ENCODE measurements around the gene TIGD7. TPM values are rescaled to one million over a fixed set of nuclear protein-coding genes. Genes with fewer than 3 reads are reported as not detected.

Gene TIGD7
- total RNA-seq, 4 donors from 2014 or later: 0.38 to 4.0 (median 0.96) TPM

DNA sequence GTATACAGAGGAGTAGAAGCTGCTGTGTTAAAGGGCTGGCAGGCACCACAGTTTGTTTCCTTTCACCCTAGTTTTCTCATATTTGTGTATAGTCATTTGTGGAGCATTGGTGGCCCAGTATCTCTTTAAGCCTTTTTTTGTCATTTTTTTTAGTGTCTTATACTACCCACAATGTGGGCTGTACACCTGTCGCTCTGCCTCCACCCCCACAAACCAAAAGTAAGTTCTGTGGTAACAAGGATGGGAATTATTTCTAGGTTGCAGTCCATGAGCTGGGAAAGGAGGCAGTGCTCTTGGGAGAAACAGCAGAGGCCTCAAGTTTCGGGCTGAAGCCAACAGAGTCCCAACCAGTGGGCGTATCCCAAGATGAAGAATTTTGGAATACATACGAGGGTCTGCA lies 6.3 kb upstream of the TIGD7 start:
- intact Hi-C loops (cut with DNase I): no loop called here
- TF ChIP-seq, protein P1, sequence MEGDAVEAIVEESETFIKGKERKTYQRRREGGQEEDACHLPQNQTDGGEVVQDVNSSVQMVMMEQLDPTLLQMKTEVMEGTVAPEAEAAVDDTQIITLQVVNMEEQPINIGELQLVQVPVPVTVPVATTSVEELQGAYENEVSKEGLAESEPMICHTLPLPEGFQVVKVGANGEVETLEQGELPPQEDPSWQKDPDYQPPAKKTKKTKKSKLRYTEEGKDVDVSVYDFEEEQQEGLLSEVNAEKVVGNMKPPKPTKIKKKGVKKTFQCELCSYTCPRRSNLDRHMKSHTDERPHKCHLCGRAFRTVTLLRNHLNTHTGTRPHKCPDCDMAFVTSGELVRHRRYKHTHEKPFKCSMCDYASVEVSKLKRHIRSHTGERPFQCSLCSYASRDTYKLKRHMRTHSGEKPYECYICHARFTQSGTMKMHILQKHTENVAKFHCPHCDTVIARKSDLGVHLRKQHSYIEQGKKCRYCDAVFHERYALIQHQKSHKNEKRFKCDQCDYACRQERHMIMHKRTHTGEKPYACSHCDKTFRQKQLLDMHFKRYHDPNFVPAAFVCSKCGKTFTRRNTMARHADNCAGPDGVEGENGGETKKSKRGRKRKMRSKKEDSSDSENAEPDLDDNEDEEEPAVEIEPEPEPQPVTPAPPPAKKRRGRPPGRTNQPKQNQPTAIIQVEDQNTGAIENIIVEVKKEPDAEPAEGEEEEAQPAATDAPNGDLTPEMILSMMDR (IDR thresholded peaks at IDR 0.05): no peak
- no peak for TF ChIP-seq POLR2A (IDR thresholded peaks at IDR 0.05)
- Histone ChIP-seq H3K36me3 (peaks cover 8 to 83% (median 18%) of the 10 kb centered on the region in 3 donors), H3K27ac (no peak overlapping the region), H3K27me3 (no peaks in the 10 kb centered on the region), H3K4me3 (no peak overlapping the region), H3K9me3 (peaks cover 5 to 99% (median 91%) of the 10 kb centered on the region in 3 donors), H3K4me1 (peaks cover 0 to 5% (median 0%) of the 10 kb centered on the region in 3 donors)
- 83 to 97% methylated on average over 4 of the region's 4 CpGs for WGBS, 2 donors
- no peak for DNase-seq

DNA sequence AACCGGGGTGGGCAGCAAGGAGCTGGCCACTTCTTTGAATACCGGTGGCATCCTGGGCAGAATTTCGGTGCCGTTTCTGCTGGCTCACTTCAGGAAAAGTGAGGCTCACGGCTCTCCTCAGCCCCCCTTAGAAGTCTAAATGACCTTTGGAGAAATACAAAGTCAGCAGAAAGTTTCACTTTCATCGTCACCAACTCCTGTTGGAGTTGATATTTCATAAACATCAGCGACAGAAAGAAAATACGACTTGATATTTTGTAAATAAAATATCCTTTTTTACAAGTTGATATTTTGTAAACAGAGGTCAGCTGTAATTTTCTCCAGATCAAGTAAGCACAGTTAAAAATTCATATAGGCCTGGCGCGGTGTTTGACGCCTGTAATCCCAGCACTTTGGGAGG lies 848 bp upstream of the TIGD7 start:
- intact Hi-C loops (cut with DNase I): no loop called here
- Histone ChIP-seq H3K4me1 (peaks cover 0 to 30% (median 3%) of the 10 kb centered on the region in 3 donors), H3K27me3 (no peaks in the 10 kb centered on the region), H3K9me3 (peaks cover 0 to 94% (median 50%) of the 10 kb centered on the region in 3 donors), H3K4me3 (peak overlapping the region; percentile 62 to 87 (median 70)), H3K36me3 (peaks cover 7 to 67% (median 8%) of the 10 kb centered on the region in 3 donors), H3K27ac (peak overlapping the region; percentile 88 to 94 (median 92))
- DNase-seq: no peak
- WGBS, 2 donors: 59 to 68% methylated on average over 11 of the region's 11 CpGs
- TF ChIP-seq, protein P1 (IDR thresholded peaks at IDR 0.05): no peak
- no peak for TF ChIP-seq POLR2A (IDR thresholded peaks at IDR 0.05)

DNA sequence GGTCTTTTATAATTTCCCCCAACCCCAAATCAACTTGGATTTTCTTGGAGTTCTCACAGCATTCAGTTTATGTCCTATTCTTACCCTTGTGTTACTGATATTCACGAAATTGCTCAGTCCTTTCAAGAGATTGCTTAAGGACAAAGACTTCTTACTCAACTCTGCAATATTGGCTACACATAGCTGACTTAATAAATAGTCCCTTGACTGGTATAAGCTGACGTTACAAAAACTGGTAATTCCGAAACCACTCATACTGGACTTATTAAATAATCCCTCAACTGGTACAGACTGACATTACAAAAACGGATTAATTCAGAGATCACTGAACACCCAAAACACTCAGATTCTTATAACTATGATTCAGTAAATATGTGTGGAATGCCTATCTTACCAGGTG lies 860 bp downstream of the TIGD7 start:
- Histone ChIP-seq H3K36me3 (peaks cover 7 to 70% (median 8%) of the 10 kb centered on the region in 3 donors), H3K27ac (no peak overlapping the region)
- WGBS, 2 donors: 62 to 77% methylated on average over 4 of the region's 4 CpGs

DNA sequence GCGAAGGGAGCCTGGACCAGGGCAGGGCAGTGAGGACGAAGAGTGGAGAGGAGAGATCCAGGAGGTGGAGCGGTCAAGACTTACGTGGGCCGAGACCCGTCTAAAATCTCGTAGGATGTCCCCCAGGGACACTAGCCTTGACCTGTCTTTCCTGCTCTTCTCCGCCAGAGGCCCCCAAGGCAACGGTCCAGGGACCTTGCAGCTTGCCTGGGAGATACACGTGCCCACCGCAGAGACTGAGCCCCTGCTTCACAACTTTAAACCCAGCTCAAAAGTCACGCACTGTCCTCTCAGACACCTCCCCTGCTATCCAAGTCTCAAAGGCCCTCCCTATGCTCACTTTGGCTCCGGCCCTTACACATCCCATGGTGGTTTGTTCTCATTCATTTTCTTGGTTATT lies 9.4 kb downstream of the TIGD7 start:
- TF ChIP-seq, protein P1 (IDR thresholded peaks at IDR 0.05): no peak
- no peak for TF ChIP-seq POLR2A (IDR thresholded peaks at IDR 0.05)
- Histone ChIP-seq H3K9me3 (peaks cover 5 to 97% (median 75%) of the 10 kb centered on the region in 3 donors), H3K27me3 (no peaks in the 10 kb centered on the region), H3K4me1 (no peaks in the 10 kb centered on the region), H3K36me3 (peaks cover 7 to 67% (median 12%) of the 10 kb centered on the region in 3 donors), H3K27ac (no peak overlapping the region), H3K4me3 (no peak overlapping the region)
- no peak for DNase-seq
- 64 to 67% methylated on average over 13 of the region's 13 CpGs for WGBS, 2 donors
- intact Hi-C loops (cut with DNase I): no loop called here

More for the DNA sequence above, 860 bp downstream of the TIGD7 start:
- peaks cover 0 to 30% (median 3%) of the 10 kb centered on the region in 3 donors for H3K4me1 ChIP-seq
- intact Hi-C loops (cut with DNase I): no loop called here
- H3K4me3 ChIP-seq: peak overlapping the region; percentile 62 to 87 (median 70)
- H3K27me3 ChIP-seq: no peaks in the 10 kb centered on the region
- TF ChIP-seq, protein P1 (IDR thresholded peaks at IDR 0.05): no peak
- TF ChIP-seq POLR2A (IDR thresholded peaks at IDR 0.05): no peak
- no peak for DNase-seq
- peaks cover 0 to 94% (median 46%) of the 10 kb centered on the region in 3 donors for H3K9me3 ChIP-seq

DNA sequence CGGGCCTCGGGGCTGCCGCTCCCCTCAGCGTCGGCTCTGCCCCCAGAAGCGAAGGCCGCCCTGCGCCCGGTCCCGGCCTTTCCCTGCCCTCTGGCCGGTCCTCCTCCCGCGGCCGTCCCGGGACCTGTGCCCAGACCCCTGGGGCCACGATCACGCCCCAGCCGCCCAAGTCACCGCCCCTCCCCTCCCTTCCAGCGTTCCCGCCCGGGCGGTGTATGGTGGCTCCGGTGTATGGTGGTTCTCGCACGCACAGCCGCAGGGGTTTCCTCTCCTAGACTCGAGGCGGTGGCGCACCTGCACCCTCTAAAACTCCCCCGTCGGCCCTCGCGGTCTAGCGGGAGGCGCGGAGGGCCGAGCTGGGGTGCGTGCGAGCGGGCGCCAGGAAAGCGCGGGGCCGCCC lies 10.0 kb downstream of the TIGD7 start:
- intact Hi-C loops (cut with DNase I): no loop called here
- no peak for DNase-seq
- 42 to 51% methylated on average over 4 to 11 of the region's 45 CpGs for WGBS, 2 donors
- no peak overlapping the region for H3K4me3 ChIP-seq
- no peaks in the 10 kb centered on the region for H3K4me1 ChIP-seq
- H3K9me3 ChIP-seq: peaks cover 7 to 97% (median 75%) of the 10 kb centered on the region in 3 donors
- H3K27me3 ChIP-seq: no peaks in the 10 kb centered on the region
- no peak overlapping the region for H3K27ac ChIP-seq
- peaks cover 12 to 67% (median 18%) of the 10 kb centered on the region in 3 donors for H3K36me3 ChIP-seq
- TF ChIP-seq, protein P1 (IDR thresholded peaks at IDR 0.05): no peak
- no peak for TF ChIP-seq POLR2A (IDR thresholded peaks at IDR 0.05)
